Measurements from ENCODE around the gene MAPK8IP3.
"Not testable (repeated sequence)": the region's sequence is repeated elsewhere in the genome, so short reads cannot be mapped to it uniquely, and the experiment has no call there.

The MAPK8IP3 gene

DNA sequence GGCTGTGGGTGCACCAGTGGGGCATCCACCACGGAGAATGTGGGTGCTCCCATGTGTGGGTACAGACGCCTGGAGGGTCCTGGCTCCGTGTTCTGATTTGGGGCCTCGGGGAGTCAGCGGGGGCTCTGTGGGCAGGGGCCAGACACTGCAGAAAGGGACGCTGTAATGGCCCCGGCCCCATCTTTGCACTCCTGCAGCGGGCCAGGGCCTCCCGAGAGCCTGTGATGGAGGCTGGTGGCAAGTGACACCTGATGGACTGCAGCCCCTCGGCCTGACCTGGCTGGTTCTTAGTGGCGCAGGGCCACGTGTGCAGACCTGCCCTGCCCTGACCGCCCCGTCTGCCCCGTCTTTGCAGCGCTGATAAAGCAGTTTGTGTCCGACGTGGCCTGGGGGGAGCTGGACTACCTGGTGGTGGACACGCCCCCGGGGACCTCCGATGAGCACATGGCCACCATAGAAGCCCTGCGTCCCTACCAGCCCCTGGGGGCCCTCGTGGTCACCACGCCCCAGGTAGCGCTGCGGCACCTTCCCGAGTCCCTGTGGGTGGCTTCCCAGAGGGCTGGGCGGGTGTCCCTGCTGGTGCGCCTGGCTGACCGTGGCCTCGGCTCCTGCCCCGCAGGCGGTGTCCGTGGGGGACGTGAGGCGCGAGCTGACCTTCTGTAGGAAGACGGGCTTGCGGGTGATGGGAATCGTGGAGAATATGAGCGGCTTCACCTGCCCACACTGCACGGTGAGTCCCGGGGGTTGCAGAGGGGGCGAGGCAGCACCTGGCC, 81.5 kb downstream of the MAPK8IP3 start:
- no peak for DNase-seq (ENCODE audit: low read depth)

DNA sequence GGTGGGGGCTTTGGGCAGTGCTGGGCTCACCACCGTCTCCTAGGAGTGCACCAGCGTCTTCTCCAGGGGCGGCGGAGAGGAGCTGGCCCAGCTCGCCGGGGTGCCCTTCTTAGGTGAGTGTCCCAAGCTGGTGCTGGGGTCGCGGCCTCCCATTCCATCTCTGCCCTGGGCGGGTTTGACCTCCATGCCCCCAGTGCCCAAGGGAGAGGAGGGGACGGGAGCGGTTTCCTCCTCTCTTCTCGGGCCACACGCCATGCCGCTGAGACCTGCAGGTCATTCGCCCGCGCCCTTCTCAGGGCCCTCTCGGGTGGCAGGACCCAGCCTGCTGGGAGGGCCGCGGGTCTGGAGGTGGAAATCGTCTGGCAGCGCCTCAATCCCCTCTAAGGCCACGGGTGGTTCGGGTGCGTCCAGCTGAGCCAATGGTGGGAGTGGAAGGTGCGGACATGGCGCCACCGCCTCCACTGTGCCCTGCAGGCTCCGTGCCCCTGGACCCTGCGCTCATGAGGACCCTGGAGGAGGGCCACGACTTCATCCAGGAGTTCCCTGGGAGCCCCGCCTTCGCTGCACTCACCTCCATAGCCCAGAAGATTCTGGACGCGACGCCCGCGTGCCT, 82.2 kb downstream of the MAPK8IP3 start:
- no peak for DNase-seq (ENCODE audit: low read depth)

DNA sequence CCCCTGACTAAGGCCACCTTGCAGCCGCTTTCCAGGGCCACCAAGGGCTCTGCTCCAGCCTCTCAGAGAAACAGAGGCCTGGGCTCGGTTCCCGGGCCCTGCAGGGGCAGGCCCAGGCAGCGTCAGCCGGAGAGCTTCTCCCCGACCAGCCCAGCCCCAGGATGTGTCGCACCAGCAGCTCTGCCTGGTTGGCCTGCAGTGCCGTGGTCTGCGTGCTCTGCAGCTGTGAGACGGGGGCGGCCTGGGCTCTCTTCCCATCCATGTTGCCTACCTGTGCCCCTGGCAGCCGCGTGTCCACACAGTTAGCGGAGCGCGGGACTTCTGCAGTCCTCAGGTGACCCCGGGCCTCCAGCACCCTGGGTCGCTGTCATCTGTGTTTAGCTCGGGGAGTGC, 82.7 kb downstream of the MAPK8IP3 start:
- no peak for DNase-seq (ENCODE audit: low read depth)

DNA sequence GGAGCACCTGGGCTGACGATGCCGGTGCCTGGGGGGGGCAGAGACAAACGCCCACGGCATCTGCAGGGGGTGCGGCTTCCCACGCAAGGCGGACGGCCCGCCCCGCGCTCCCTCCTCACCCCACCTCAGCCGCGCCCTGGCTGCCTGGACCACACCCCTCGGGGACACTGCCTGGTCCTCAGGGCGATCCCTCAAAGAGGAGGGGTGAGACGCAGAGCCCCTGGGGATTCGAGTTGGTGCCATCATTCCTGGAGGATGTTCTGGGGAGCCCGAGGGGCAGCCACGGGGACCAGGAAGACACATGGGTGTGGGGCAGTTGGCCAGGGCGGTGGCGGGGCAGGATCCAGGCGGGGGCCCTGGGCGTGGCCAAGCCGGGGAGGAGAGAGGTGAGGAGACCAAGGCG, 83.6 kb downstream of the MAPK8IP3 start:
- no peak for DNase-seq (ENCODE audit: low read depth)

DNA sequence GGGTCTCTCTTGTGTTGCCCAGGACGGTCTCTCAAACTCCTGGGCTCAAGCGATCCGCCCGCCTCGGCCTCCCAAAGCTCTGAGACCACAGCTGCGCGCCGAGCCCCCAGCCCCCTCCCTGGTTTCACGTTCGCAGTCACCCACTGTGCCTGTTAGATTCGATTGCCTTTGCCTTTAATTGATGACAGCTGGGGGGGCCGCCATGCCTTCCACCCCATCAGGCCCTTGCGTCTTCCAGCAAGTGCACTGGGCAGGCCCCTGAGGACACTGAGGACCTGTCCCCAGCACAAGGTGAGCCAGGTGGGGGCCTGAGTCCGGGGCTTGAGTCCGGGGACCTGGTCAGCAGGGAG, 84.2 kb downstream of the MAPK8IP3 start:
- DNase-seq (ENCODE audit: low read depth): no peak

DNA sequence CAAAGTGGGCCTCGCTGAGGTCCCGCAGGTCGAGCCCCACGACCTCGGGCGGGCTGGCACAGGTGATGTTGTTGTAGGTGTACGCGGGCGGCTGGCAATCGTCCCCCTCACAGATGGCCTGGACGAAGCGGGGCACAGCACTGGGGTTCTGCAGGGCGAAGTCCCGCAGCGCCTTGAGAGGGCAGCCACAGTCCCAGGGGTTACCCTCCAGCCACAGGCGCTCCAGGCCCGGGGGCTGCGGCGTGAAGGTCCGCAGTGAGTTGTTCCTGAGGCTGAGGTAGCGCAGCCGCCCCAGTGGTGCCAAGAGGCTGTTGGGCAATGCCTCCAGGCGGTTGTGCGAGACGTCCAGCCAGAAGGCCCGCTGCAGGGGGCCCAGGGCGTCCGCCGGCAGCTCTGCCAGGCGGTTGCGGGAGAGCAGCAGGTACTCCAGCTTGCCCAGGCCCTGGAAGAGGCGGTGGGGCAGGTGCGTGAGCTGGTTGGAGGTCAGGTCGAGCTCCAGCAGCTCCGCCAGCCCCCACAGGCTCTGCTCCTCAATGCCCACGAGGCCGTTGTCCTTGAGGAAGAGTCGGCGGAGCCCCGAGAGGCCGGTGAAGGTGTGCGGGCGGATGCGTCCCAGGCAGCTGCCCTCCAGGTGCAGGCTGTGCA, 84.7 kb downstream of the MAPK8IP3 start:
- no peak for DNase-seq (ENCODE audit: low read depth)

DNA sequence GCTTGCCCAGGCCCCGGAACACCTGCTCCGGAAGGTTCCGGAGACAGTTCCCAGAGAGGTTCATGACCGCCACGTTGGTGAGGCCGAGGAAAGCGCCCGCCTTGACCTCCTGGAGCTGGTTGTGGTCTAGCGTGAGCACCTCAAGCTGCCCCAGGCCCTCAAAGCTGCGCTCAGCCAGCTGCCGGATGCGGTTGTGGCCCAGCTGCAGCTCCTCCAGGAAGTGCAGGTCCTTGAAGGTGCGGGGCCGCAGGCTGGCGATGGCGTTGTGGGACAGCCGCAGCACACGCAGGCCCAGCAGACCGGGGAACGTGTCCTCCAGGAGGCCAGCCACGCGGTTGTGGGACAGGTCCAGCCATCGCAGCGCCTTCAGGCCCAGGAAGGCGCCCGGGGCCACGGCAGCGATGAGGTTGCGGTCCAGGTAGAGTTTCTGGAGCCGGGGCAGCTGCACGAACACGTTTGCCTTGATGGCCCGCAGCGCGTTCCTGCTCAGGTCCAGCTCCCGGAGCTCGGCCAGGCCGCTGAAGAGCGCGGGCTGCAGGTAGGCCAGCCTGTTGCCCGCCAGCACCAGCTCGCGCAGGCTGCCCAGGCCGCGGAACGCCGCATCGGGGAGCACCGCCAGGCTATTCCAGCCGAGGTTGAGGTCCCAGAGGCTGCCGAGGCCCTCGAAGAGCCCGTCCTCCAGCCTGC, 85.4 kb downstream of the MAPK8IP3 start:
- DNase-seq (ENCODE audit: low read depth): no peak

DNA sequence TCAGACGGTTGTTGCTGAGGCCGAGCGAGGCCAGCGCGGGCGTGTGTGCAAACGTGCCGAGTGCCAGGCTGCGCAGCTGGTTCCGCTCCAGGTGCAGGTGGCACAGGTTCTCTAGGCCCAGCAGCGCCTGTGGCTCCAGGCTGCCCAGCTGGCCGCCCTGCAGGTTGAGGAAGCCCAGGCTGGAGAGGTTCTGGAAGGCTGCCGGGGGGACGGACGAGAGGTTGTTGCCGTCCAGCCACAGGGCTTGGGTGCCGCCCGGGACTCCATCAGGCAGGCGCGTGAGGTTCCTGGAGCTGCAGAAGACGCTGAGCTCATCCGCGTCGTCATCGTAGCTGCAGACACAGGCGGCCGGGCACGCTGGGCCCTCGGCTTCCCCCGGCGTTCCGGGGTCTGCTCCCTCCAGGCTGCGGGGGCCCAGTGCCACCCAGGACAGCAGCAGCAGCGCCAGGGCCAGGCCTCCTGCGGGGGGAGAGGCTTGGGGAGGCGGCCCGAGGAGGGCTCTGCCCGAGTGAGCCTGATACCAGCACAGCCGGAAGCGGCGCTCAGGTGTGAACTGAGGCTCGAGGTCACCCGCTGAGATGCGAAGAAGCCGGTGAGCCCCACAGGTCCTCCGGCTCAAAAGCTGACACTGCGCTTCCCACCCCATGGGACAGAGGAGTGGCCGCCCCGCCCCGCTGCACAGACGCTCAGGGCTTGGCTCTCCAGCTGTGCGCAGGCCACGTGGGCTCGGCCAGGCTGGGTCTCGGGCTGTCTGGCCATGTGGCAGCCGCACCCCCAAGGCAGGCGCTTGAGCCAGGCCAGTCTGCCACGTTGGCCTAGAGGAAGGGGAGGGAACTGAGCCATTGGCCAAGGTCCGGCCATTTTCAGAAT, 86.2 kb downstream of the MAPK8IP3 start:
- DNase-seq (ENCODE audit: low read depth): no peak

DNA sequence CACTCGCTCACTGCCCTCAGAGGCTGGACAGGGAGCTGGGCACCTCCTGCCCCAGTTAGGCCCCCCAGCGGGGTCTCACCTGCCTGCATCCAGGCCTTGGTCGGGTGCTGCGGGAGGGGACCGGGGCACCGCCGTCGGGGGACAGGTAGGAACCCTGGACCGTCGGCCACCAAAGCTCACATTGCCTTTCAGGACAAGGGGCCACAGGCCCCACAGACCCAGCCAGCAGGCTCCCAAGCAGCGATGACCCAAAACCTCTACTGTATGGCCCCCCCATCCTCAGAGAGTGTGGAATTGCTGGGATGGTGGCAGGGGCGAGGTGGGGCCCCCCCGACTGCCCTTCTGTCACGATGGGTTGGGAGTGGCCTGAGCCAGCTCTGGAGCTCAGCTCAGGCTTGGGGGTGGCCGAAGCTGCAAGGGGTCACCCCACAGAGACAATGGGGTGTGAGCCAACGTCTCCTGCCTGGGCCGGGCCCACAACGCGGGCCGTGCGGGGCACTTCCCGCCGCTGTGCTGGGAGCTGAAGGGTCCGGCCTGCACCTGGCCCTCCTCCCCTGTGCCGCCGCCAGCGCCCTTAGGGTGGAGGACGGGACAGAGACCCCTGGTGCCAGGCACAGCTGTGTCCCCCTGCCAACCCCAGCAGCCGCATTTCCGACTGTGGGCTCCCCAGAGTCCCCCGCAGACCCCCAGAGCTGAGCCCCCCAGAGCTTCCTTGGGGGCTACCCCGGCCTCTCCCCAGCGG, 87.0 kb downstream of the MAPK8IP3 start:
- no peak for DNase-seq (ENCODE audit: low read depth)

DNA sequence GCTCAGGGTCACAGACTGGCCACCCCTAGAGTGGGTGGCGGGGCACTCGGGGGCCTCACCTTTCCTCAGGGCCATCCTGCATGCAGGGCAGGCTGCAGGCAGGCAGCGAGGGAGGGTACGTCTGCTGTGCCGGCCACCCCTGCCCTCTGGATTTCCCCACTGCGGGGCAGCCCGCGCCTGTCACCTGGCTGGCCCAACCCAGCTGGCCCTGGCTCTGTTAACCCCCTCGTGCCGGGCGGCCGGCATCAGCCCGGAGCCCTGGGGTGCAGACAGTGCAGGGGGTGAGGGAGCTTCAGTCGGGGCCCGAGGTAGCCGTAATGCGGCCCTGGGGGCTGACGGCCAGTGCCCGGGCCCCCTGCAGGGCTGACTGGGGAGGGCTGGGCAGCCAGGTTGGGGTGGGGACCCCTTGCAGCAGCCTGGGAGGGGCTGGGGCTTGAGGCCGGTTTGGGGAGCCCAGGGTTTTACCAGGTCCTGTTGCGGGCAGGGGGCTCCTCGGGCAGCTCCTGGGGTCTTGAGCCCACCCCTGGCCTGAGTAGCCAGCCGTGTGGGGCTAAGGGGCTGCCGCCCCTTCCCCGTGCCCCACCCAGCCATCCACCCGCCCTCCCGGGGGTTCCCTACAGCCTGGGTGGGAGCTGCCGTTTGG, 87.7 kb downstream of the MAPK8IP3 start, which contains the start of gene IGFALS:
Gene IGFALS, minus strand, starts transcription at position 128 of the 643 bp plus-strand sequence. Its CDS starts 53 bp downstream, at position 75.
- DNase-seq (ENCODE audit: low read depth): no peak

DNA sequence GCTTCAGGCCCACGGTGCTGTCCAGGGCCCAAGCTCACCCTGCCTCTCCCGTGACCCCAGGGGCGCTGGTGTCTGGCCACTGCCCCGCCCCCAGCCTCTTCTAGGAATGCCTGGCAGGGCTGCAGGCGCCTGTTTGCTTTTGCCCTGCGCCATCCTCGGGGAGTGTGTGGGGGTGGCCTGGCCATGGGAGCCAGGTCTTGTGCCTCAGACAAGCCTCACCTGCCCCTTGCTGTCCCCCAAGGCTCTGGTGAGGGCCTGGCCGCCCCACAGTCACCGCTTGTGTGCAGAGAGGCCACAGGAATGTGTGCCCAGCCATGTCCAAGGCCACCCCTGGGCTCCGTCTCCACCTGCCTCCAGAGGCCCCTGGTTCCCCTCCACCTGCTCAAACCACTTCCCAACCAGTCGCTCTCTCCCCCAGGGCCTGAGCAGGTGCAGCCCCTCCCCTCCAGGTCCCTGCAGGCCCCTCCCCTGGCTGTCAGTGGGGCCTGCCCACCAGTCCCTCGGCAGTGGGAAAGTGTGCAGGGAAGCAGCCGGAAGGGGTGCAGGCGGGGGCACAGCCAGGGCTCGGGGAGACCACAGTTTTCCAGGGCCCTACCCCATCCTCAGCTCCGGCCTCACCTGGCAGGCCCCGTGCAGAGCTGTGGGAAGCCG, 88.4 kb downstream of the MAPK8IP3 start:
- DNase-seq (ENCODE audit: low read depth): no peak

DNA sequence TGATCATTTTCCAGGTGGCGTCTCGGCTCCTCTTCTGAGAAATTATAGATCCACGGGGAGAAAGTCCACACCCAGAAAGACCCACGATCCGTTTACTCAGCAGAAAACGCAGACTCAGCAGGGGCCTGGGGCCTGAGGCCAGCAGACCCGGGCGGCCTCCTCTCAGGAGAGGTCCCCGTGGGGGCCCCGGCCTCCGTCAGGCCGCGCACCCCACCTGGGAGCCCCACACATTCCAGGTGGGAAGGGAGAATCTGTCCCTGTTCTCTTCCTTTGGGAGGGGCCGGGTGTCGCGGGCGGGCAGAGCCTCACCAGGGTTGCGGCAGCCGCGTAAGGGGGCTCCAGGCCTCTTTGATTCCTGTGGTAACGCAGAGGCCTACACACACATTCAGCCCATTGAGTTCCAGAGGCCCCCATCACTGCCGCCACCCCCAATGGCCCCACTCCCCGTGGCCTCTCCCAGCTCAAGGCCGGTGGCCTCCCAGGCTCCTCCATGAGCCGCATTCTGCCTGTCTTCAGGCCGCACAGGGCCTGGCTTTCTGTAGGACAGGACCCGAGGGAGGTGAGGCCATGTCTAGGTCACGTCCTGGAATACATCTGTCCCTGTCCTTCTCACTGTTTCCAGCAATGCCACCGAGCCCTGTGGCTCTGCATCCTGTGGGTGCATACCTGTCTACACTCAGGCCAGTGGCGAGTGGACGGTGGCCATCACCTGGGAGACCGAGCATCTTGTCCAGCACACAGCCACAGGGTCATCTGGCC, 89.1 kb downstream of the MAPK8IP3 start:
- DNase-seq (ENCODE audit: low read depth): no peak

DNA sequence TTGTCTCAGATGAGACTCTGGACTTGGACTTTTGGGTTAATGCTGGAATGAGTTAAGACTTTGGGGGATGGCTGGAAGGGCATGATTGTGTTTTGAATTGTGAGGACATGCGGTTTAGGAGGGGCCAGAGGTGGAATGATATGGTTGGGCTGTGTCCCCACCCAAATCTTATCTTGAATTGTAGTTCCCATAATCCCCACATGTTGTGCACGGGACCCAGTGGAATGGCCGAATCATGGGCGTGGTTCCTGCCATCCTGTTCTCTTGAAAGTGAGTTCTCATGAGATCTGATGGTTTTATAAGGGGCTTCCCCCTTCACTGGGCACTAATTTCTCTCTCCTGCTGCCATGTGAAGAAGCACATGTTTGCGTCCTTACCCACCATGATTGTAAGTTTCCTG, 93.3 kb downstream of the MAPK8IP3 start:
- DNase-seq (ENCODE audit: low read depth): not testable (repeated sequence)

DNA sequence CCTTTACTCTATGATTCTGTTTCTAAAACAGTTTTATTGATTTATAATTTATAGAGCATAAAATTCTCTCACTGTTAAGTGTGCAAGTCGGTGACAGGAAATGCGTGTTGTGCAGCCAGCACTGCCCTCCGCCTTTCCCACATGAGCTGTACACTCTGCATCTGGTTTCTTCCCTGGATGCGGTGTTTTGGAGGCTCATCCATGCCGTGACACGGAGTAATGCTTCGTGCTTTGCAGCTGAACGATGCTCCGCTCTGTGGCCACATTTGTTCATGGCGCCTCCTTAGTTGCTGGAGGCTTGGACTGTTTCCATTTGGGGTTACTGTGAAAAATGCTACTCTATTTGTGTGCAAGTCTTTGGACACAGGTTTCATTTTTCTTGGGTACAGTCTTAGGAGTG, 94.7 kb downstream of the MAPK8IP3 start:
- no peak for DNase-seq (ENCODE audit: low read depth)

DNA sequence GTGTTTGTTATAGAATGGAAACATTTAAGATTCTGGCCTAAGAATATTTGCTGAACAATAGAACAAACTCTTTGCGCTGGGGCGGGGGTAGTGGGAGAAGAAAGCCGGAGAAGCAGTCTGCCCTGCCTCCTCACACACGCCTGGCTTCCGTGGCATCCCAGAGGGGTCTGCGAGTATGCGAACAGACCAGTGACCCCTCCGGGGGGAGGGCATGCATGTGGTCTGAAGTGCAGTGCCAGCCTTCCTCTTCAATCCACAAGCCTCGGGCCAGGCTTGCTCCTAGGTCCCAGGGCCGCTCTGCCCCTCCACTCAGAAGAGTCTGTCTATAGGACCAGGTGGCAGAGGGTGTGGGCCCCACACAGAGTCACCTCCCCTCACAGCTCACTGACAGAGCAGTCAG, 101.6 kb downstream of the MAPK8IP3 start:
- DNase-seq (ENCODE audit: low read depth): no peak

DNA sequence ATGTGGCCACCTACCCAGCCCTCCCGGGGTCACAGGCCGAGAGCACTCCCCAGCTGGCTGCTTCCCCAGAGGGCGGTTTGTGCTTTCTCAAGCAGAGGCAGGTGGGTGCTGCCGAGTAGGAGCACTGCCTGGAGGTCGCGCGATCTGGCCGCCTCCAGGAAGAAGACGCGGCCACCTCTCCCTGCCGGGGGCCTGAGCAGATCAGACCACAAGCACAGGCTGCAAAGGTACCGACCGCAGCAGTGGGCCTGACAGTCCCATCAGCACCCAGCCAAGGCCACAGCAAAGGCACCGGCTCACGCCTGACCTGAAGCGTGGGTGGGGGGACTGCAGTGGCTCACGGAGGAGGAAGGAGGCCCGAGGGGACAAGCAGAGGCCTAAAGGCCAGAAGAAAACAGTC, 102.7 kb downstream of the MAPK8IP3 start:
- DNase-seq (ENCODE audit: low read depth): no peak

DNA sequence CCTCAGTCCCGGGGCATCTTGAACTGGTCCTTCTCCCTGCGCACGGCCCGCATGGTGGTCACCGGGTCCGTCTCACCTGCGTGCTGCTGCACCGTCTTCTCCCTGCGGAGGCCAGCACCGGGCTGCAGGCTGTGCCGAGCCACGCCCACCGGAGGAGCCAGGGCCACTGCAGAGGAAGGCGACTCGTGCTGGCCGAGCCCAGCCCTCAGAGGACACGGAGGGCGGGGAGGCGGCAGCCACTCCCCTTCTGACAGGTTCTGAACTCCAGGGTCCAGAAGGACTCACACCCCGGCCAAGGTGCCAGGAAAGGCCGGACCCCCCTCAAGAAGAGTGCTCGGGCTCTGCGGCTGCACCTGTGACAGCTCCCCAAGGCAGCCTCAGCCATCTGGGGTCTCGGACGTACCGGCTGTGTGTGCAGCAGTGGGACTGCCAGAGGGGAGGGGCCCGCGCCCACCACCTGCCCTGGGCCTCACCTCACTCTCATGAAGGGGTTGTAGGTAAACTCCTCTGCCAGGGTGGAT, 103.3 kb downstream of the MAPK8IP3 start:
- DNase-seq (ENCODE audit: low read depth): no peak

DNA sequence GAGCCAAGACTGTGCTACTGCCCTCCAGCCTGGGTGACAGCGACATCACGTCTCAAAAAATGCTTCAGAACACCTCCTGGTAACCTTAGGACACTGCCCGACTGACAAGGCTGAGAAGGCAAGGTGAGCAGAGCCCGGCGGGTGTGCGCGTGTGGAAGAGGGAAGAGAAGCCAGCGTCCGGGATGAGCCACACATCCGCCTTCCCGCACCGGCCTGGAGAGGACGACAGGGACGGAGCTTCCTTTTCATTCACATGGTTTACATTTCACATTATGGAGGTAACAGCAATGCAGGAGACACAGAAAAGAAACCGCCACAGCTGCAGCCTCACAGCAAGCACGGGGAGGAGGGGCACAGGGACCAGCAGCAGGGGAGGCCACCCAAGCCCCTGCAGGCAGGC, 104.1 kb downstream of the MAPK8IP3 start:
- DNase-seq (ENCODE audit: low read depth): no peak

DNA sequence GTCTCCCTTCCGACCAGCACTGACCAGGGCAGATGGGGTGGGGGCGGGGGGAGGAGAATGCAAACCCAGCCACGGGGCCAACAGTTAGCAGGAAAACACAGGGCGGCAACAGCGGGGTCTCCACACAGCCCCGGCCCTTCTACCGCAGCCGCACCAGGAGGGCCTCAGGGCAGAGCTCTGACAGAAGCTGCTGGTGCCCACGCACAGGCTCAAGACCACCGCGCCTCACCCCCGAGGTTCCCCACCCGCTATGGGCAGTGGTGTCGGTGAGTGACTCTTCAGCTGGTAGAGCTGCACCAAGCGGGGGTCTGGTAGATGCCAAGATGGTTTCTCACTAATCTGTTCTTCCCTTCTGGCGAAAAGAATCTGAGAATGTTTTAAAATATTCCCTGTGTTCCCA, 104.5 kb downstream of the MAPK8IP3 start:
- DNase-seq (ENCODE audit: low read depth): no peak
